GM18517 (cell line): ENCODE results near the gene CACNA2D3.

ENCODE experiments used
- ATAC-seq: cut with Tn5 transposase; IDR thresholded peaks from one replicate; pipeline ENCODE4 v1.9.1; 2021; ENCODE audit warnings: mild to moderate bottlenecking, moderate library complexity; ENCODE audit not compliant: unreplicated experiment

The CACNA2D3 gene

DNA sequence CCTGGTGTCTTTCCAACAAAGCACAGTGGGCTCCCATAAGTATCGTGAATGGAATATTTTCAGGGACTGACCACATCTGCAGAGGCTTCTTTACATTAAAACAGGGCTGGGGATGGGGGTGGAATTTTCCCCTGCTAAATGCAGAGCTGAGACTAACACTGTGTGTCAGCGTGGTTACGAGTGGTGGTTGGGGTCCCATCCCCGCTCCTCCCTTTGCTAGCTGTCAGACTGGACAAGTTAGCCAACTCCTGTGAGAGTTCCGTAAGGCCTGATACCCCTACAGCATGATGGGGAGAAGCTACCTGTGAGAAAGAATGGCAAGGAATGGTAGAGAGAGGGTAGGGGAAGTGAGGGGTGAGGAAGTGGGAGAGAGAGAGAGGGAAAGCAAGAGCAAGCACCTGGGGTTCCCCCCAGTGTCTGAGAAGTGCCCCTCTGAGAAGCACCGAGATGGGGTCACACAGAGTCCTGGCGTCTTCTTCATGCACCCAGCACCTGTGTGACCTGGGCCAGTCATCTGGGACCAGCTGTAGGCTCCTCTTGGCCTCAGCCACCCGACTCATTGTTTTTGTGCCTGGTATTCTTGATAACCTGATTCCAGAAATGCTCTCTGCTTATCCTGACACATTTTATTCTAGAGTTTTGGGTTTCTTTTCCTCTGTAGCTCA lies 395.8 kb downstream of the CACNA2D3 start:
- ATAC-seq = no peak

- no peak for ATAC-seq
Measured at GRCh38 chr3:54519493-54519892, 397.1 kb downstream of the CACNA2D3 start.

- no peak for ATAC-seq
Measured at GRCh38 chr3:54520060-54520459, 397.7 kb downstream of the CACNA2D3 start.

DNA sequence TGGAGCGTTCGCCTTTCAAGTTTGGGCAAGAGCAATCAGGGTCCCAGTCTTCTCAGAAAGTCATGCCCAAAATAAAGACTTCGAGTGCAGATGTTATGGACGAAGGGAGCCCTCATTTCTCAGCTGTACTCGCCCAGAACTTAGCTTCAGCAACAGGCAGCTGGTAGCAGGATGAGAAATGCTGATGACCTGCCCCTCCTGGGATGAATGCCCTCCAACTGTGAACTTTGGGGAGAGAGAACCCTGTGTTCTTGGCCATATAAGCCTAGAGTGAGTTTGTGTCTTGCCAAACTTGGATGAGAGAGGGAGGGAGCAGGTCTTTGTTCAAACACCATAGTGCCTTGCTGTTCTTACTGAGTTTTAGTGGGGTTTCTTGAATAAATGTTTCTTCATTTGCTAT lies 405.2 kb downstream of the CACNA2D3 start:
- no peak for ATAC-seq

DNA sequence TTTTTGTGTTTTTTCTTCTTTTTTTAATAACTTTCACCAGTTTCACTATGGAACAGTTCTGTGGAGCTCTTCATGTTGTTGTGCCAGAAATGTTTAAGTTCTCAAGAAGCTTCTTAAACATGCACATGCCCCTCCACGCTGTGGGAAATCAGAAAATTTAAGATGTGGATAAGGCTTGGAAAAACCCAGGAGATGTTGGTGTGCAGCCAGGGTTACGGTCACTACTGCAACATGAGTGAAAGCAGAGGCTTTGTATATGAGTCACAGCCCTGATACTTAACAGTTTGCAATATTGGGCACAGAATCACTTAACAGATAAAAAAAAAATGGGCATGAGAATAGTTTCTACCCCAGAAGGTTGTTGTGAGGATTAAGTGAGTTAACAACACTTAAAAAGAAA lies 405.6 kb downstream of the CACNA2D3 start:
- ATAC-seq = no peak

- ATAC-seq = no peak
Measured at GRCh38 chr3:54528668-54529067, 406.3 kb downstream of the CACNA2D3 start.

DNA sequence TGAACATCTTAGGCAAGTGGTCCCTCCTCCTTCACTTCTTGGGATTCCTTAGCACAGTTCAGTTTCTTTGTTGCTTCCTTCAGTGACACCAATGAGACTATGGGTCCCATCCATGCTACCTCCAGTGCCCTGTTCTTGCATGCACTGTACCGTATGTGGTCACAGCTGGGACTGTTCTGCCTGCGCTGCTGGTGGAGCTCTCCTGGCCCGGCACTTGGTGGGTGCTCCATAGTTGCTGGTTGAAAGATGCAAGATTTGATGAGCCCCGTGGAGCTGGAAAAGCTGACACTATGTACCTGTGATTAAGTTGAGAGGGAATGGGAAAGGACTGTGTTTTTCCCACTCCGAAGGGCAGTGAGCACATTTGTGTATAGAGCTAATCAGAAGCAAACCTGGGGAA lies 407.7 kb downstream of the CACNA2D3 start:
- no peak for ATAC-seq

DNA sequence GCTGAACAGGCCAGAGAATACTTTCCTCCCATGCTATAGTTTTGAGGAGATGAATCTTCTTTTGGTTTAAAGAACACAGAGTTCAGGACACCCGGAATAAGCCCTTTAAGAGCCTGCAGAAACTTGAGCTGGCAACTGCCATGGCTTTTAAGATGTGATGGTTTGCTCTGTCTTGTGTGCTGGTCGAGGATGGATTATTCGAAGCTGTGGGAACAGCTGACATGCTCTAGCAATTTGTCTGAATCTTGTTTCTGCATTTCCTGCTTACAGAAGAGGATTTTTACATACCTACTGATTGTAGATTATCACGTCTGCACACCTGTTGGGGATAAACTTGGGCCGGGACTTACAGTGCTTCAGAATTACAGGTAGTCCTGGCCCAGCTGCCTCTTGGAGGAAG lies 408.6 kb downstream of the CACNA2D3 start:
- ATAC-seq = no peak

GRCh38 chr3:54531741-54532140 lies 409.4 kb downstream of the CACNA2D3 start:
- ATAC-seq = no peak

DNA sequence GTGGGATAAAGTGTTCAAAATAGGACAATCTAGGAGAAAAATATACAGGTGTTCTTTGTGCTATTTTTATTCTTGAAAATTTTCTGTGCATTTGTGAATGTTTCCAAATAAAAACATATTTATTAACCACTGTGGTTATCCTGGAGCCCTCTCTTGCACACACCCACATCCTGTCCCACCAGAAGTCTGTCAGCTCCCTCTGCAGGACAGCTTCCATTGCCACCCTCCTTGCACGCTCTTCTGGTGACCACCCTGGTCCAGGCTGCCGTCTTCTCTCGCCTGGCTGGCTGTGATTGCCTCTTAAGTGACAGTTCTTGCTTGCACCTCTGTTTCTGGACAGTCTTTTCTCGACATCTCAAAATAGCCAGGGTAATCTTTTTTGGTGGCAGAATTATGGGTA lies 411.5 kb downstream of the CACNA2D3 start:
- ATAC-seq = no peak

DNA sequence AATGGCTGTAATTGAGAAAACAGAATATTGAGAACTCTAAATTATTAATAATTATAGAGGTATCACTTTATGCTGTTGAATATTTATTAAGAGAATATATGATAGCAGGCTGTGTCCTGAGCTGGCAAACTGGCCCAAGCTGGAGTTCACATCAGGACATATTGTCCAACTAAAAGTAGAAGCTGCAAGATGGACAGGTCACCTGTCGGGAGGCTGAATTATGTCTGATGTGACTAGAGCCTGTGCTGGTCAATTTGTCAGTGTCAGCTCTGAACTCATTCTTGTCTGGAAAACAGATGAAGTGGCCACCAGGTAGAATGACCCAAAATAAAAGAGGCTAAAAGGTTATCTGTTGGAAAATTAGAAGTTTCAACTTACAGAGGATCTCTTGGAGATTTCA lies 413.3 kb downstream of the CACNA2D3 start:
- no peak for ATAC-seq

DNA sequence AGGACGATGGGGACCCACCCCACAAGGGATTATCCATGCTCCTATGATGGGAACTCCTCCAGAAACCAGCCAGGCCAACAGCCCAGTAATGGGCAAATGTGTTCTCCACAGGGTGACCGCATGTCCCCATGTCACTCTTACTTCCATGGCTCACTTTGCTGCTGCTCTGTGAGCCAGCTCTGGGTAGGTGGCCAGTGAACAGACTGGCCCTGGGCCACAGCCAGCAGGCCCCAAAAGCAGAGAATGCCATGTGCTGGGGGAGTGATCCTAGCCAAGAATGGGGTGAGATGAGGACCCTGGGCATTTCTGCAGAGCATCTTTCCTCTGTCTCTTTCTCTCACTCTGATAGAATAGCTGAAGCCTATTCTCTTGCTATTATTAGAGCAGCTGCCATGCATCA lies 414.1 kb downstream of the CACNA2D3 start:
- ATAC-seq = no peak

GRCh38 chr3:54537506-54537905 lies 415.2 kb downstream of the CACNA2D3 start:
- no peak for ATAC-seq

GRCh38 chr3:54538346-54538745 lies 416.0 kb downstream of the CACNA2D3 start:
- no peak for ATAC-seq

DNA sequence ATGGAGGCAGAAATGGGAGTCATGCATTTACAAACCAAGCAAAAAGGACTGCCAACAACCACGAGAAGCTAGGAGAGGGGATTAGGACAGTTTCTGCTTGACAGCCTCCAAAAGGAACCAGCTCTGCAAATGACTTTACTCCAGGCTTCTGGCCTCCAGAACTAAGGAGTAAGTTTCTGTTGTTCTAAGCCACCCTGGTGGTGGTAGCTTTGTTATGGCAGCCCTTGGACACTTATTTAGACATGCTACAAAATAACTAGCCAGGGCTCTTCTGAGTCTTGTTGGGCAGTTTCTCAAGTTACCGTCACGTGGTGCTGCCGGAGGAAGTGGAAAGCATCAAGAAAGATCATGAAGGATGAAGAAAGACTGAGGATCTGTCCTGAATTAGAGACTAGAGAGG lies 419.0 kb downstream of the CACNA2D3 start:
- no peak for ATAC-seq

DNA sequence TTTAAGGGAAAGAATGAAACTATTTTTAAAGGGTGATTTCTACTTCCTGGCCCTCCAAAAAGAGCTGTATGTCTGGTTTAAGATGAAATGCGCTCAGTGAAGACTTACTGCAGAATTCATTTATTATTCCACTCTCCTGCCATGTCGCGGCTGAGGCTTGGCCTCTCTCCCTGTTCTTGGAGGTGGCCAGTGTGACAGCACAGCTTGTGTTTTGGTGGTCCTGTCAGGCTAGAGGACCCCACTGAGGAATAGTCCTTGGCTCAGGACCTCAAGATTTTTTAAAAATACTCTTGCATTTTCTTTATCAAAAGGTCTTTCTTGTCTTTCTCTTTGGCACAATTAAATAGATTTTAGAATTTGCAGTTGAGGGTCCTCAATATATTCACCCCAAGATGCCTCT lies 421.1 kb downstream of the CACNA2D3 start:
- ATAC-seq = no peak

DNA sequence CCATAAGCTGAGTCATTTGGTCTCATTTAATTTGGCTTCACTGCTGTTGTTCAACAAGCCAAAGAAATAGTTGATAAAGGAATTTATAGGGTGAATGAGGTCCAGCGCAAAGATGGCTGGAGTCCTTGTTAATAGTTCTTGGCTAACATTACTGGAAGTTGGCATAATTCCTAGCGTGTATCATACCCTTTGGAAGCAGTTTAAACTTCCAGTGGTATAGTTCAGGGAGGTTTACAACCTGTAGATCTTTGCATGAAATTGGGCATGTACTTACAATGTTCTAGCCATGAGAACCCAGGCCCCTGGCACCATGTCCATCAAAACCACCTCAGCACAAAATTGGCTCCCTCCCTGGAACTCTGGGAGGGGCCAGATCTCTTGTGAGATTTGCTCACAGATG lies 424.7 kb downstream of the CACNA2D3 start:
- no peak for ATAC-seq

DNA sequence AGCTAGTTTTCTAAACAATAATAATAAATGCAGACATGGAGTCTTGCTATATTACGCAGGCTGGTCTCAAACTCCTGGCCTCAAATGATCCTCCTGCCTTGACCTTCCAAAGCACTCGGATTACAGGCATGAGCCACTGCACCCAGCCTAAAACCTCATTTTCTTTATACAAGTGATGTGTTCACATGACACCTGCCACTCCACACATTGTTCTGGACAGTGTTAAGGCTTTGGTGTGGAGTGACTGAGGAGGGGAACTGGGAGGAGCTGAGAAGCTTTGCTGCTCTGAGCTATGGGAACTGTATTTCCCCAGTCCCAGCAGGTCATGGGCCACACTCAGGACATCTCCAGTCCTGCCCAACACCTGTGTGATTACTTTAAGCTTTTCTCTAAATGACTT lies 425.5 kb downstream of the CACNA2D3 start:
- ATAC-seq = no peak

DNA sequence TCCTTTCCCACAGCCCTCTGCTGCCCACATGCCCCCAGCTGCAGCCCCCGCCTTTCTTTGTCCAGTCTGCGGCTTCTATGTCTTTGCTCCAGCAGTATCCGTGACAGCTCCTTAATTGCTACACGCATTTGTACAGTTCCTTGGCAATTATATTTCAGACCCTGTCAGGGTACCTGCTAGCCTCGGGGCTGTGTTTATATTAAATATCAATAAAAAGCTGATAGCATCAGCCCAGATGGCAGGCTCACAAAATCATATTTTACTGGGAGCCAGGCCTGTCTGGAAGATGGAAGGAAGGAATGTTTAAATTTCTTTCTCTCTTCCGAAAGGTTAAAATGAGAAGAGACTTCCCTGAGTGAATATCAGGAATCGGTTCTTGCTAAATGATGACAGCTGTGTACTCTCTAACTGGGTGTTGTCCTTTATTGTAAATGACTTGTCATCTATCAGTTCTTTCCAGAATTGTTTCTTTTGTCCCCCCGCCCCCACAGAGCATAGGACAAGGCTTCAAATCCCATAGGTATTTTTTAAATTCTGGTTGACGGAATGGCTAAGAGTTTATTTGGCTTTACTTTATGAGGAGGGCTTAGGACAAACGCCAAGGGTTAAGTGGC lies 427.4 kb downstream of the CACNA2D3 start:
- no peak for ATAC-seq

DNA sequence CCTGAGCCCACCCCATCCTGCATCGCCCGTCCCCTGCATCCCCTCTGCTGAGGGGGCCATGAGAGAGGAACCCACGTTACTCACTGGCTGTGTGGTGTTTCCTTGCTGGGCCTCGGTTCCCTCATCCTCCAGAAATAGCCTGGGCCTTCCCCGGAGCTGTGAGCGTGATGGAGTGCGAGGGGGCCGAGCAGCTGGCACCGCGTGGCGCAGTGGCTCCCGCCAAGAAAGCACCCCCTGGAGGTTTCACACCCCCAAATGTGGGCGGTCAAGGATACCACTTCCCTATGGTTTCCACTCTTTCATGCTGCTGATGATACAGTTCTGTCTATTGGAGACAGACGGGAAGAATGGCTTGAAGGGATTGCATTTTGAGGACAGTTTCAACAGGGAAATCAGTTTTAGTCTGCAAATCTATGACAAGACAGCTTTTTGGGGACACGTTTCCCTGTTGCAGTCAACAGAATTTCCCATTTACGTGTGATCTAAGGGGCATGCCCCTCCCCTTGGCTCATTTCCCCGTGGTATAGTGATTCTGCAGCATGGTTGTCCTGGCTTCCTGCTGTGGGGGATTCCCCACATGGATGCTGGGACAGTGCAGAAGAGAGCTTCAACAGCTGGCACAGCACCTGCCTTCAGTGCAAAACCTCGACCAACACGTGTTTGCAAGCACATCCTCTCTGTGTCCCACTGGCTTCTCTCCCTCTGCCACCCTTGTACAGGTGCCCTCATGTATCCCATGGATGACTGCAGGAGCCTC lies 428.0 kb downstream of the CACNA2D3 start:
- ATAC-seq = no peak

DNA sequence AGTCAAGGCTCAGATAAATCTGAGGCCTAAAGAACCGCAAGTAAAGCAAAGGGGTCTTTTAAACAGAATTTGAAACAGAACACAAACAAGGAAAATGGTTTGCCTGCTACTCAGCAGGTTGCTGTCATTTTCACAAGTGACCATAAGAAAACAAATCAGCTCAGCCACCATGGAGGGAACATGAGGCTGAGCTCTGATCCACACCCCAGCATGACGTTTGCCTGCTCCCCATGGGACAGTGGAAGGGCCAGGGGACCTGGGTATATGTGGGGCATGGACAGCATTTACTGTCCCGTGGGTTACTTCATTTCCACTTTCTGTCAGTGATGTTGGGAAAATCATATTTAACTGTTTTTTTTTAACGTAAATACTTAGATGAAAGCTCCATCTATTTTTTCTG lies 434.3 kb downstream of the CACNA2D3 start:
- ATAC-seq = no peak
